RWPE1 (cell line): ENCODE results near the gene IFNLR1.

ENCODE experiments used
- CTCF ChIA-PET: fragments of 350-600 bp; sonication (Branson Sonifier 250); formaldehyde crosslinking; extraction: SDS; loops from one replicate; lab custom pipeline; 2021; lab: Yijun Ruan, JAX
- POLR2A ChIA-PET: fragments of 400-600 bp; formaldehyde crosslinking; extraction: SDS; loops from one replicate; lab custom pipeline; 2020; ENCODE audit warnings: antibody characterized with exemption; ENCODE audit not compliant: low non-redundant PET; lab: Yijun Ruan, JAX
- DNase-seq: peaks from one replicate; pipeline ENCODE4 v3.0.0; 2012; ENCODE audit warnings: low spot score
- H3K27ac ChIP-seq: fragments of 450-650 bp; 2 replicates; pipeline ENCODE4 v1.5.1; 2017
- TF ChIP-seq, protein P1 (sequence below): fragments of 450-650 bp; conservative IDR thresholded peaks from 2 replicates; pipeline ENCODE4 v1.5.1; 2017; ENCODE audit warnings: low read depth, mild to moderate bottlenecking

IFNLR1 gene

DNA sequence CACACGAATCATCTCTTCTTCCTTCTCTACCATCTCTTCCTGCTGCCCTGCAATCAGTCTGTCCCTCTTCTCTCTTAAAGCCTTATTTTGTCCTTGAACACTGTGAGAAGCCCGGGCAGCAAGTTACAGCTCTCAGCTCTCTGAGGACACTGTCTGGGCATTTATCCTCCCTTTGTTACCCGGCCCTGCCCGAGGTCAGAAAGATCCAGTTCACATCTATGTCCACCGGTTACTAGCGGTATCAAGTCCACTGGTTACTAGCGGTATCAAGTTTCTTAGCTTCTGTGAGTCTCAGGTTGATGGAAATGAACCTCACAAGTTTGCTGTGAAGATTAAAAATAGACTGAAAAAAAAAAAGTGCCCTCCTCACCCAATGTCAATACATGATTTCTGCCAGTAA lies 18.8 kb downstream of the IFNLR1 start:
- DNase-seq = no peak
- TF ChIP-seq, protein P1, sequence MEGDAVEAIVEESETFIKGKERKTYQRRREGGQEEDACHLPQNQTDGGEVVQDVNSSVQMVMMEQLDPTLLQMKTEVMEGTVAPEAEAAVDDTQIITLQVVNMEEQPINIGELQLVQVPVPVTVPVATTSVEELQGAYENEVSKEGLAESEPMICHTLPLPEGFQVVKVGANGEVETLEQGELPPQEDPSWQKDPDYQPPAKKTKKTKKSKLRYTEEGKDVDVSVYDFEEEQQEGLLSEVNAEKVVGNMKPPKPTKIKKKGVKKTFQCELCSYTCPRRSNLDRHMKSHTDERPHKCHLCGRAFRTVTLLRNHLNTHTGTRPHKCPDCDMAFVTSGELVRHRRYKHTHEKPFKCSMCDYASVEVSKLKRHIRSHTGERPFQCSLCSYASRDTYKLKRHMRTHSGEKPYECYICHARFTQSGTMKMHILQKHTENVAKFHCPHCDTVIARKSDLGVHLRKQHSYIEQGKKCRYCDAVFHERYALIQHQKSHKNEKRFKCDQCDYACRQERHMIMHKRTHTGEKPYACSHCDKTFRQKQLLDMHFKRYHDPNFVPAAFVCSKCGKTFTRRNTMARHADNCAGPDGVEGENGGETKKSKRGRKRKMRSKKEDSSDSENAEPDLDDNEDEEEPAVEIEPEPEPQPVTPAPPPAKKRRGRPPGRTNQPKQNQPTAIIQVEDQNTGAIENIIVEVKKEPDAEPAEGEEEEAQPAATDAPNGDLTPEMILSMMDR = no peak
- no peak overlapping the region for H3K27ac ChIP-seq
- POLR2A ChIA-PET = no interaction called here
- CTCF ChIA-PET = interaction anchor here (1.9 kb wide), 1 partner anchor 18 kb away, joined by 10 read pairs; no protein-coding TSS in a partner anchor

DNA sequence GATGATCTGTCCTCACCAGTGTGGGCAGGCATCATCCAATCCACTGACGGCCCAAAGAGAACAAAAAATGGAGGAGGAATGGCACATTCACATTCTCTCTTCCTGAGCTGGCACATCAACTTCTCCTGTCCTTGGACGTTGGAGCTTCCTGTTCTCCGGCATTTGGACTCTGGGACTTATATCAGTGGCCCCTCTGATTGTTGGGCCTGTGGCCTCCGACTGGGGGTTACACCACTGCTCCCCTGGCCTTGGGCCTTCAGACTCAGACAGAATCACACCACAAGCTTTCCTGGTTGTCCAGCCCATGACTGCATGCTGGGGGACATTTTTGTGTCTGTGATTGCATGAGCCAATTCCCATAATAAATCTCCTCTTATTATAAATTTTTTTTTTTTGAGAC lies 20.1 kb downstream of the IFNLR1 start:
- CTCF ChIA-PET = interaction anchor here (0.7 kb wide), 1 partner anchor 32 kb away, joined by 5 read pairs; no protein-coding TSS in a partner anchor
- TF ChIP-seq, protein P1 = no peak
- no peak for DNase-seq
- H3K27ac ChIP-seq = no peak overlapping the region
- POLR2A ChIA-PET = no interaction called here

DNA sequence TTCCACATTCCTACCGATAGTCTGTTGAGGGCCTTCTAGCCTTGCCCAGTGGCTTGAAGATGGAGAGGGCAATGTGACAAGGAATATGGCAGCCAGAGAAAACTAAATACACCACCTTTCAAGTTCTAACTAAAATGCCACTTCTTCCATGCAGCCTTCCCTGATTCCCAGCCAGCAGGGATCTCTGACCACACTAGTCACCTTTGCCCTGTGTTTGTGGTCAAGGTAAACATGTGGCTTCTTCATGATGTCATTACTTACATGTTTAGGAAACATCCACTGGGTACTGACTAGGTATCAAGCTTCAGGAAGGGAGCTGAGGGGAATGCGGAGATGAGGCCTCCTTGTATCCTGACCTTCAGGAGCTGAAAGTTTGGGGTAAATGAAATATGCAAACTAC lies 21.6 kb downstream of the IFNLR1 start:
- ChIA-PET POLR2A (no interaction called here), CTCF (no interaction called here)
- DNase-seq = no peak
- TF ChIP-seq, protein P1 = no peak
- H3K27ac ChIP-seq = no peak overlapping the region

DNA sequence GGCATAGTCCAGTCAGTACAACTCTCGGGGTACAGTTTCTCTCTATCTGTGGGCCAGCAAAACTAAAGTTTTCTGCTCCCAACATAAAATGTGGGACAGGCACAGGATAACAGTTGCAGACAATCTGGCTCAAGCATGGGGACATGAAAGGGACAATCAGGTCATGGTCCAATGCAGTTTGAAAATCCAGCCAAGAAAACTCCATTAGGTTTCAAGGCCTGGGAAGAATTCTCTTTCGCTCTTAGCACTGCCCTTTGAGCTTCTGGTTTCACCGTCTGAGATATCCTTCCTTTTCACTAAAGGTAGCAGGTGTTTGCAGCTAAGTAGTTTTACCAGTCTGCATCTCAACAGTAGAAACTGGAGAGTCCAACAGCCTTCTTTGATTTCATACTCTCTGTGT lies 23.1 kb downstream of the IFNLR1 start:
- H3K27ac ChIP-seq = no peak overlapping the region
- CTCF ChIA-PET = interaction anchor here (0.7 kb wide), 1 partner anchor 9 kb away, joined by 6 read pairs; no protein-coding TSS in a partner anchor
- DNase-seq = no peak
- POLR2A ChIA-PET = interaction anchor here (0.7 kb wide), 1 partner anchor 23 kb away, joined by 3 read pairs; no protein-coding TSS in a partner anchor
- TF ChIP-seq, protein P1 = no peak

DNA sequence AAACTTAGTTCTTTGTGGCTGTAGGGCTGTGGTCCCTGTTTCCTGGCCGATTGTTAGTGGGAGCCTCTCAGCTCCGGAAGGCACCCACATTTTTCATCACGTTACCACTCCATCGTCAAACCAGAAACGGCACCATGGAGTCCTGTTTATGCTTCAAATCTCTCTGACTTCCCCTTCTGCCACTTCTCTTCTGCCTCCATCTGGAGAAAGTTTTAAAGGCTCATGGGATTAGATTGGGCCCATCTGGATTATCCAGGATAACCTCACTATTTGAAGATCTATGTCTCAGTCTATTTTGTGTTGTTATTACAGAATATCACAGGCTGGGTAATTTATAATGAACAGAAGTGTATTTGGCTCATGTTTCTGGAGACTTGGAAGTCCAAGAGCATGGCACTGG lies 24.9 kb downstream of the IFNLR1 start:
- TF ChIP-seq, protein P1 = no peak
- peak overlapping the region; percentile 36 for H3K27ac ChIP-seq
- ChIA-PET CTCF (interaction anchor here (0.6 kb wide), 1 partner anchor 10 kb away, joined by 3 read pairs; no protein-coding TSS in a partner anchor), POLR2A (no interaction called here)
- DNase-seq = no peak

DNA sequence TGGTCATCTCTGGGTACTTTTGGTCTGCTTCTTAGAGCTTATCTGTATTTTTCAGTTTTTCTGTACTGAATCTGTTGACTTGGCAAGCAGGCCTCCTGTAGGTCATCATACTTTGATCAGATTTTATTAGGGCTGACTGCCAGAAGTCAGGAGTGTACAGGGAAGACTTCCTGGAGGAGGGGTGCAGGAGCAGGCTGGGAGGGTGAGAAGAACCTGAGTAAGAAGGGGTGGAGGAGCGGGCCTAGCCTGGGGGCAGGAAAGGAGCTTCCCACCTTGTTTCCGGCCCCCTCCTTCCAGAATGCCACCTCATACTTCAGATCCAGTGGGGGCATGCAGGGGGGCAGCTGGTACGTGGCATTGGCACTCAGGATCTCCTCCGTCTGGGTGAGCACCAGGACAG lies 25.8 kb downstream of the IFNLR1 start:
- CTCF ChIA-PET = interaction anchor here (0.7 to 1.0 kb wide), 4 partner anchors 11 to 524 kb away, joined by 3 to 5 read pairs (median 4); no protein-coding TSS in a partner anchor
- H3K27ac ChIP-seq = peak overlapping the region; percentile 36
- TF ChIP-seq, protein P1 = no peak
- POLR2A ChIA-PET = no interaction called here
- DNase-seq = no peak
